ENCODE results near the gene CDKN2B-AS1. TPM values are rescaled to one million over a fixed set of nuclear protein-coding genes. Genes with fewer than 3 reads are reported as not detected.
"Not testable (repeated sequence)": the region's sequence is repeated elsewhere in the genome, so short reads cannot be mapped to it uniquely, and the experiment has no call there.

CDKN2B-AS1 gene
- polyA plus RNA-seq, 1 donor from 2014 or later: not detected

GRCh38 chr9:21958833-21959232, 35.8 kb upstream of the CDKN2B-AS1 start:
- H3K9ac ChIP-seq (ENCODE audit: low read length): no peak overlapping the region
- H3K9me2 ChIP-seq (ENCODE audit: insufficient read depth, low read length): no peaks in the 10 kb centered on the region
- H4K20me1 ChIP-seq (ENCODE audit: insufficient read depth): no peaks in the 10 kb centered on the region
- TF ChIP-seq POLR2AphosphoS5 (IDR thresholded peaks at IDR 0.05) (no peak), MXI1 (conservative IDR thresholded peaks at IDR 0.05; ENCODE audit: poor library complexity, severe bottlenecking) (no peak), RAD21 (conservative IDR thresholded peaks at IDR 0.05) (no peak)
- no peak overlapping the region for H3K27ac ChIP-seq (ENCODE audit: low read length)
- H3K9me3 ChIP-seq (ENCODE audit: low read length): peaks cover 7% of the 10 kb centered on the region
- H3K4me3 ChIP-seq (ENCODE audit: low read length): no peak overlapping the region
- no peak overlapping the region for H2AFZ ChIP-seq (ENCODE audit: low read depth, low read length)
- no peaks in the 10 kb centered on the region for H3K36me3 ChIP-seq (ENCODE audit: insufficient read depth, low read length)
- H3F3A ChIP-seq (ENCODE audit: insufficient read depth, low read length, poor library complexity, severe bottlenecking): no peaks in the 10 kb centered on the region
- H3K27me3 ChIP-seq (ENCODE audit: insufficient read depth, low read depth, low read length): peaks cover 13% of the 10 kb centered on the region
- H3K79me2 ChIP-seq (replicated peaks; ENCODE audit: insufficient read depth, low read length): no peaks in the 10 kb centered on the region
- no peak overlapping the region for H3K4me2 ChIP-seq (ENCODE audit: low read length)

- not testable (repeated sequence) for H3K79me2 ChIP-seq (replicated peaks; ENCODE audit: insufficient read depth, low read length); H3K9ac ChIP-seq (ENCODE audit: low read length); H4K20me1 ChIP-seq (ENCODE audit: insufficient read depth)
These were observed 35.3 kb upstream of the CDKN2B-AS1 start for GRCh38 chr9:21959268-21959667.

GRCh38 chr9:21961569-21961968, 33.0 kb upstream of the CDKN2B-AS1 start:
- Histone ChIP-seq H3K27ac (ENCODE audit: low read length) (no peak overlapping the region), H3K79me2 (replicated peaks; ENCODE audit: insufficient read depth, low read length) (no peaks in the 10 kb centered on the region), H3K27me3 (ENCODE audit: insufficient read depth, low read depth, low read length) (peaks cover 40% of the 10 kb centered on the region), H3K9me2 (ENCODE audit: insufficient read depth, low read length) (no peaks in the 10 kb centered on the region), H2AFZ (ENCODE audit: low read depth, low read length) (no peak overlapping the region), H3K36me3 (ENCODE audit: insufficient read depth, low read length) (no peaks in the 10 kb centered on the region), H3K4me2 (ENCODE audit: low read length) (no peak overlapping the region), H3K9ac (ENCODE audit: low read length) (no peak overlapping the region), H3K9me3 (ENCODE audit: low read length) (peaks cover 7% of the 10 kb centered on the region), H3K4me3 (ENCODE audit: low read length) (no peak overlapping the region), H3F3A (ENCODE audit: insufficient read depth, low read length, poor library complexity, severe bottlenecking) (no peaks in the 10 kb centered on the region), H4K20me1 (ENCODE audit: insufficient read depth) (no peaks in the 10 kb centered on the region)
- TF ChIP-seq REST (IDR thresholded peaks at IDR 0.05; ENCODE audit: borderline replicate concordance) (no peak), POLR2AphosphoS5 (IDR thresholded peaks at IDR 0.05) (no peak), MXI1 (conservative IDR thresholded peaks at IDR 0.05; ENCODE audit: poor library complexity, severe bottlenecking) (no peak), EP300 (conservative IDR thresholded peaks at IDR 0.05; ENCODE audit: poor library complexity, severe bottlenecking) (no peak), EZH2 (IDR thresholded peaks at IDR 0.05; ENCODE audit: borderline replicate concordance, insufficient read depth, low read length, poor library complexity, severe bottlenecking) (no peak), SMC3 (conservative IDR thresholded peaks at IDR 0.05; ENCODE audit: poor library complexity) (no peak), CTCF (IDR thresholded peaks at IDR 0.05; ENCODE audit: poor library complexity, severe bottlenecking) (no peak), TAF1 (IDR thresholded peaks at IDR 0.05; ENCODE audit: low read depth) (no peak), RAD21 (conservative IDR thresholded peaks at IDR 0.05) (no peak)

More at GRCh38 chr9:21959268-21959667, 35.3 kb upstream of the CDKN2B-AS1 start:
- not testable (repeated sequence) for H3K9me3 ChIP-seq (ENCODE audit: low read length); H3F3A ChIP-seq (ENCODE audit: insufficient read depth, low read length, poor library complexity, severe bottlenecking); H3K36me3 ChIP-seq (ENCODE audit: insufficient read depth, low read length); H3K9me2 ChIP-seq (ENCODE audit: insufficient read depth, low read length); H2AFZ ChIP-seq (ENCODE audit: low read depth, low read length); H3K27ac ChIP-seq (ENCODE audit: low read length); H3K4me3 ChIP-seq (ENCODE audit: low read length); H3K4me2 ChIP-seq (ENCODE audit: low read length)
- H3K27me3 ChIP-seq (ENCODE audit: insufficient read depth, low read depth, low read length): peaks cover 17% of the 10 kb centered on the region

Measured in neural cell (in vitro differentiated cells).